Activated naive CD4-positive, alpha-beta T cell treated with anti-CD3 and anti-CD28 coated beads, Interleukin-2, amount 50 U/mL, for 72 hours (primary cell): ENCODE data around the gene HOMER3. TPM values are rescaled to one million over a fixed set of nuclear protein-coding genes. Genes with fewer than 3 reads are reported as not detected.
"Not testable (repeated sequence)": the region's sequence is repeated elsewhere in the genome, so short reads cannot be mapped to it uniquely, and the experiment has no call there.

Experiments used
- ATAC-seq, 2 donors: fragments of 150-1000 bp; cut with Tn5 transposase; 2 replicates each; pipeline ENCODE4 v1.10.0; 2021; ENCODE audit warnings: mild to moderate bottlenecking in 2 of 2, moderate library complexity in 2 of 2
- DNase-seq, 2 donors: peaks; one replicate each; pipeline ENCODE4 v3.0.0; 2021 to 2022; ENCODE audit warnings: low spot score in 2 of 2
- H3K27ac Mint-ChIP-seq, 2 donors: one replicate each; pipeline ENCODE4 v1.8.0; 2022; ENCODE audit warnings: mild to moderate bottlenecking in 2 of 2, mixed read lengths in 2 of 2
- H3K36me3 Mint-ChIP-seq, 2 donors: one replicate each; pipeline ENCODE4 v1.8.0; 2022; ENCODE audit warnings: mixed read lengths in 2 of 2
- H3K9me3 Mint-ChIP-seq, 2 donors: one replicate each; pipeline ENCODE4 v1.8.0; 2022; ENCODE audit warnings: mixed read lengths in 2 of 2
- total RNA-seq, 2 donors: library from RNA; stranded (reverse); gene quantifications; one replicate each; pipeline ENCODE4 v1.2.3, GENCODE V29; 2022

HOMER3 gene
- total RNA-seq, 2 donors from 2014 or later = 0.36 to 1.0 TPM

GRCh38 chr19:18939922-18940768 lies 872 bp downstream of the HOMER3 start:
- no peak overlapping the region for H3K27ac Mint-ChIP-seq
- H3K36me3 Mint-ChIP-seq = no peaks in the 10 kb centered on the region
- ATAC-seq = peak in 1 of 2 donors; percentile 39
- H3K9me3 Mint-ChIP-seq = no peaks in the 10 kb centered on the region
- no peak for DNase-seq

DNA sequence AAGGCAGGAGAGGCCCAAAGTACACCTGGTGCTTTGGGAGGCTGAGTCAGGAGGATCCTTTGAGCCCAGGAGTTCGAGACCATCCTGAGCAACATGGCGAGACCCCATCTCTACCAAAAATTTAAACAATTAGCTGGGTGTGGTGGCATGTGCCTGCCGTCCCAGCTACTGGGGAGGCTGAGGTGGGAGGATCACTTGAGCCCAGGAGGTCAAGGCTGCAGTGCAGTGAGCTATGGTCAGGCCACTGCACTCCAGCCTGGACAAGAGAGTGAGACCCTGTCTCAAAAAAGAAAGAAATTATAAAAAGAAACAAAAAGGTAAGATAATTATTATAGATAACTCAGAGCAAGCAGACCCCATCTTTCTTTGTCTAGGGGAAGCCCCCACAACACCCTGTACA lies 1.9 kb downstream of the HOMER3 start:
- DNase-seq = no peak
- no peaks in the 10 kb centered on the region for H3K9me3 Mint-ChIP-seq
- no peaks in the 10 kb centered on the region for H3K36me3 Mint-ChIP-seq
- ATAC-seq = no peak
- H3K27ac Mint-ChIP-seq = no peak overlapping the region

GRCh38 chr19:18933297-18933696 lies 7.7 kb downstream of the HOMER3 start:
- Mint-ChIP-seq H3K27ac (no peak overlapping the region), H3K9me3 (no peaks in the 10 kb centered on the region), H3K36me3 (no peaks in the 10 kb centered on the region)
- no peak for ATAC-seq
- DNase-seq = no peak

- peak in 1 of 2 donors; percentile 83 for DNase-seq
- Mint-ChIP-seq H3K9me3 (no peaks in the 10 kb centered on the region), H3K36me3 (no peaks in the 10 kb centered on the region), H3K27ac (no peak overlapping the region)
- ATAC-seq = peak; percentile 81 to 94
These were observed 8.7 kb downstream of the HOMER3 start for GRCh38 chr19:18932216-18932841.

DNA sequence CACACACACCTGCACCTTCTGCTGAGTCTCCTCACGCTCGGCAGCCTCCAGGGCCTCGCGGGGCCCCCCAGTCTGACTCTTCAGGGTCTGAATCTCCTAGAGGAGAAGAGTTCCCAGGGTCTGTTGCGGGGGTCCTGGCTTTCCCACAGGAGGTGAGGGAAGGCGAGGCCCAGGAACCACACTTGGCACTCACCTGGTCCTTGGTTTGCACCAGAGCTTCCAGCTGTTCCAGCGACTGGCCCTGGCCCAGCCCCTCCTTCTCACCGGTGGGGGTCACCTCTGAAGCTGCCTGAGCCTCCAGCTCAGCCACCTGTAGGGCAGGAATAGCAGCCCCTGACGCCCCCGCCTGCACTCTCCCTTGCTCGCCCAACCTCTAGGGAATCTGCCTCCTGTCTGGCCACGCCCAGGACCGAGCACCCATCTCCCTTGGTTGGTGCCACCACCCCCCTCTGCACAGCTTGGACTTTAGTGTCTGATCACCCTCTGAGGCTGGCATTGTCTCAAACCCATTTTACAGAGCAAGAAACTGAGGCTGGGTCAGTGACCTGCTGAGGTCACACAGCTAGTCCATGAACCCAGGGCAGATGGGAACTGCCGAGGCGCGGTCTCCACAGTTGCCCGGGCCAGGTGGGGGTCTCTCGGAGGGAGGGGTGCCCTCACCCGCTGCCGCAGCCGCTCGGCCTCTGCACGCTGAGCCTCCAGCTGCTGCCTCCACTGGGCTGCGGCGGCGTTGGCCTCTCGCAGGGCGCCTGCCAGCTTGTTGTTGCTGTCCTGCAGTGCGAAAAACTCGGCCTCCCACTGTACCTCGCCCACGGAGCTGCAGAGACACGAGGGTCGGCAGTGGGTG lies 9.5 kb downstream of the HOMER3 start:
- Mint-ChIP-seq H3K9me3 (no peaks in the 10 kb centered on the region), H3K27ac (no peak overlapping the region), H3K36me3 (no peaks in the 10 kb centered on the region)
- DNase-seq (no peak), ATAC-seq (no peak)

- DNase-seq (no peak), ATAC-seq (no peak)
- H3K36me3 Mint-ChIP-seq = peaks cover 4% of the 10 kb centered on the region in 2 donors
- H3K9me3 Mint-ChIP-seq = no peaks in the 10 kb centered on the region
- peak overlapping the region in 1 of 2 donors; percentile 3 for H3K27ac Mint-ChIP-seq
These were observed 11.7 kb downstream of the HOMER3 start for GRCh38 chr19:18929311-18929710.

GRCh38 chr19:18928018-18928805 lies 12.8 kb downstream of the HOMER3 start:
- DNase-seq (no peak), ATAC-seq (no peak)
- Mint-ChIP-seq H3K36me3 (peaks cover 4 to 6% of the 10 kb centered on the region in 2 donors), H3K9me3 (no peaks in the 10 kb centered on the region), H3K27ac (no peak overlapping the region)

GRCh38 chr19:18924684-18925213 lies 16.3 kb downstream of the HOMER3 start:
- H3K36me3 Mint-ChIP-seq = peaks cover 9 to 12% of the 10 kb centered on the region in 2 donors
- DNase-seq (no peak), ATAC-seq (no peak)
- H3K27ac Mint-ChIP-seq = peak overlapping the region in 1 of 2 donors; percentile 75
- H3K9me3 Mint-ChIP-seq = no peaks in the 10 kb centered on the region

DNA sequence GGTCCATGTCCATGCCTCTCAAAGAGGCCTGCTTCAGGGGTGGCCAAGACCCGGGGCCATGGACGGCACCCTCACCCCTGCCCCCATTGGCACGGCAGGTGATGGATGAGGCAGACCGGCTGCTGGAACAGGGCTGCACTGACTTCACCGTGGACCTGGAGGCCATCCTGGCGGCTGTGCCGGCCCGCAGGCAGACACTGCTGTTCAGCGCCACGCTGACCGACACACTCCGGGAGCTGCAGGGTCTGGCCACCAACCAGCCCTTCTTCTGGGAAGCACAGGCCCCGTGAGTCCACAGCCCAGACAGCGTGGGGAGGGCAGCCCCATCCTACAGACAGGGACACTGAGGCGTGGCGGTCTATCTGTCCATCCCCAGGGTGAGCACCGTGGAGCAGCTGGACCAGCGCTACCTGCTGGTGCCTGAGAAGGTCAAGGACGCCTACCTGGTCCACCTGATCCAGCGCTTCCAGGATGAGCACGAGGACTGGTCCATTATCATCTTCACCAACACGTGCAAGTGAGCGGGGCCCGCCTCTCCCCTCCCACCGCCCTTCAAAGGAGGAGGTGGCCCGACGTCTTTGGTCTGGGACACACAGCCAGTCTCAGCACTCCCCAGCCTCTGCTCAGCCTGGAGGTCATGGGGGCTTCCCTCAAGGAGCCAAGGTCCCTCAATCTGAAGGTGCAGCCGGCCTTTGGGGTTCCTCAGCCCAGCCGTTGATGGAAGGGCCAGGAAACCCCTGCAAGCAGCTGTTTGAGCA lies 18.6 kb downstream of the HOMER3 start:
- ATAC-seq (no peak), DNase-seq (no peak)
- Mint-ChIP-seq H3K36me3 (peaks cover 20% of the 10 kb centered on the region in 2 donors), H3K9me3 (no peaks in the 10 kb centered on the region), H3K27ac (no peak overlapping the region)

GRCh38 chr19:18921593-18921992 lies 19.4 kb downstream of the HOMER3 start:
- ATAC-seq = no peak
- H3K36me3 Mint-ChIP-seq = peaks cover 20 to 28% of the 10 kb centered on the region in 2 donors
- DNase-seq = no peak
- H3K9me3 Mint-ChIP-seq = no peaks in the 10 kb centered on the region
- peak overlapping the region; percentile 89 to 98 for H3K27ac Mint-ChIP-seq

DNA sequence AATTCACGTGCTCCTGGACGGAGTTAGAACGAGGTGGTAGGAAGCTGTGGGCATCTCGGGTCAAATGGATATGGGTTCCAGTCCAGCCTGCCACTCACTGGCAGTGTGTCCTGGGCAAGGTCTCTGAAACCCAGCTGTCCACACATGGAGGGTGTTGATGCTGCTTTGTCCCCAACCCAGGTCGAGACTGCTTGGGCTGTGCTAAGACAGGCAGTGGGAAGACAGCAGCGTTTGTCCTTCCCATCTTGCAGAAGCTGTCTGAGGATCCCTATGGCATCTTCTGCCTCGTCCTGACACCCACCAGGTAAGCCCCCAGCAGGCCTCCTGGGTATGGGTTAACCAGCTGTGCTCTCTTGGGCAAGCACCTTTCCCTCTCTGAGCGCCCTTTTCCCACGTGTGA lies 20.6 kb downstream of the HOMER3 start:
- DNase-seq (no peak), ATAC-seq (no peak)
- no peaks in the 10 kb centered on the region for H3K9me3 Mint-ChIP-seq
- peaks cover 15 to 32% of the 10 kb centered on the region in 2 donors for H3K36me3 Mint-ChIP-seq
- peak overlapping the region; percentile 93 to 98 for H3K27ac Mint-ChIP-seq

DNA sequence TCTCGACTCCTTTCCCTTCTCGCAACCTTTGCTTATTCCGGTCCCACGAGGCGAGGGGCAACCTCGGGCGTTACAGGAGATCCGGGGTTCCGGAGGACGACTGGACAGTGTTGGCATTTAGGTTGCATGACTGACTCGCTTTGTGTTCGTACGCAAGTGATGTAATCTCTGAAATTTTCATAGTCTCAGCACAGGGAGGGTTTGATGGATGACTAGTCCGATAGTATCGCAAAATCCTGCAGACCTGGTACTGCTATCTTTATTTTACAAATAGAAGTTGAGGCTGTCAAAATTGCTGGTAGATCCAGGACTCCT lies 21.2 kb downstream of the HOMER3 start:
- Mint-ChIP-seq H3K27ac (peak overlapping the region; percentile 93 to 98), H3K36me3 (peaks cover 15 to 32% of the 10 kb centered on the region in 2 donors), H3K9me3 (no peaks in the 10 kb centered on the region)
- ATAC-seq (no peak), DNase-seq (no peak)

- Mint-ChIP-seq H3K27ac (peak within 1 kb of the TSS; percentile 93 to 98), H3K9me3 (no peaks in the 10 kb centered on the region), H3K36me3 (peaks cover 15 to 27% of the 10 kb centered on the region in 2 donors)
- peak; percentile 96 to 97 for ATAC-seq
- DNase-seq = peak; percentile 93 to 98
These were observed 21.7 kb downstream of the HOMER3 start, which contains the start of the genes COPE and DDX49 for GRCh38 chr19:18919086-18919899. COPE (minus strand) TSS chr19:18919387; CDS start chr19:18919348, 39 bp downstream. DDX49 (plus strand) TSS chr19:18919715; CDS start chr19:18919742, 27 bp downstream.

GRCh38 chr19:18917593-18917992 lies 23.4 kb downstream of the HOMER3 start:
- Mint-ChIP-seq H3K36me3 (peaks cover 23 to 35% of the 10 kb centered on the region in 2 donors), H3K27ac (peak overlapping the region; percentile 31 to 93)
- ATAC-seq, DNase-seq, H3K9me3 Mint-ChIP-seq: not testable (repeated sequence)
